Neural cell (in vitro differentiated cells): ENCODE measurements around the gene ZNF80. TPM values are rescaled to one million over a fixed set of nuclear protein-coding genes. Genes with fewer than 3 reads are reported as not detected.

Experiments used
- H2AFZ ChIP-seq: fragments of 200-600, 300-800 bp; sonication (generic), shearing (Covaris generic); 2 replicates; pipeline ENCODE4 v1.6.0; 2014; ENCODE audit warnings: low read depth, mild to moderate bottlenecking, antibody characterized with exemption, low read length, moderate library complexity
- H3F3A ChIP-seq: fragments of 200-600 bp; shearing (Covaris generic); 2 replicates; pipeline ENCODE4 v1.6.1; 2016; ENCODE audit warnings: mild to moderate bottlenecking, moderate library complexity, mixed read lengths, antibody characterized with exemption, low read length; ENCODE audit not compliant: insufficient read depth, poor library complexity, severe bottlenecking
- H3K27ac ChIP-seq: fragments of 200-600, 300-800 bp; sonication (generic), shearing (Covaris generic); 2 replicates; pipeline ENCODE4 v1.5.1; 2014; ENCODE audit warnings: mild to moderate bottlenecking, low read length, moderate library complexity
- H3K27me3 ChIP-seq: fragments of 300-800, 200-600 bp; sonication (generic), shearing (Covaris generic); 2 replicates; pipeline ENCODE4 v1.6.0; 2014; ENCODE audit warnings: mild to moderate bottlenecking, low read depth, low read length, moderate library complexity; ENCODE audit not compliant: insufficient read depth
- H3K36me3 ChIP-seq: fragments of 300-800, 200-600 bp; sonication (generic), shearing (Covaris generic); 2 replicates; pipeline ENCODE4 v1.5.1; 2014; ENCODE audit warnings: mild to moderate bottlenecking, antibody characterized with exemption, low read length, moderate library complexity; ENCODE audit not compliant: insufficient read depth
- H3K4me2 ChIP-seq: fragments of 300-800, 200-600 bp; sonication (generic), shearing (Covaris generic); 2 replicates; pipeline ENCODE4 v1.6.0; 2014; ENCODE audit warnings: mild to moderate bottlenecking, low read length
- H3K4me3 ChIP-seq: fragments of 300-800, 200-600 bp; sonication (generic), shearing (Covaris generic); 2 replicates; pipeline ENCODE4 v1.5.1; 2014; ENCODE audit warnings: mild to moderate bottlenecking, low read length, moderate library complexity
- H3K79me2 ChIP-seq: fragments of 200-600 bp; shearing (Covaris generic); replicated peaks from 2 replicates; pipeline ENCODE4 v1.6.0; 2014; ENCODE audit warnings: mild to moderate bottlenecking, low read length, moderate library complexity; ENCODE audit not compliant: insufficient read depth
- H3K9ac ChIP-seq: fragments of 300-800, 200-600 bp; sonication (generic), shearing (Covaris generic); 2 replicates; pipeline ENCODE4 v1.6.1; 2016; ENCODE audit warnings: mild to moderate bottlenecking, low read length, mixed read lengths
- H3K9me2 ChIP-seq: fragments of 200-600 bp; shearing (Covaris generic); 2 replicates; pipeline ENCODE4 v1.6.1; 2016; ENCODE audit warnings: mild to moderate bottlenecking, low read length, mixed read lengths; ENCODE audit not compliant: insufficient read depth
- H3K9me3 ChIP-seq: fragments of 200-600, 300-800 bp; sonication (generic), shearing (Covaris generic); 2 replicates; pipeline ENCODE4 v1.6.1; 2016; ENCODE audit warnings: mild to moderate bottlenecking, mixed run types, low read length, moderate library complexity, mixed read lengths
- H4K20me1 ChIP-seq: fragments of 200-600 bp; shearing (Covaris generic); 2 replicates; pipeline ENCODE4 v1.6.1; 2016; ENCODE audit warnings: mild to moderate bottlenecking, mixed run types; ENCODE audit not compliant: insufficient read depth
- CTCF ChIP-seq: fragments of 450-650 bp; IDR thresholded peaks from 2 replicates; pipeline ENCODE4 v1.5.1; 2014; ENCODE audit warnings: antibody characterized with exemption, mild to moderate bottlenecking, moderate library complexity; ENCODE audit not compliant: poor library complexity, severe bottlenecking
- EP300 ChIP-seq: fragments of 450-650 bp; conservative IDR thresholded peaks from 2 replicates; pipeline ENCODE4 v1.6.1; 2014; ENCODE audit warnings: antibody characterized with exemption, mild to moderate bottlenecking, moderate library complexity; ENCODE audit not compliant: poor library complexity, severe bottlenecking
- EZH2 ChIP-seq: fragments of 200-600, 300-800 bp; shearing (Covaris generic), sonication (generic); IDR thresholded peaks from 2 replicates; pipeline ENCODE4 v1.6.1; 2014; ENCODE audit warnings: antibody characterized with exemption, low read length, borderline replicate concordance, mild to moderate bottlenecking; ENCODE audit not compliant: insufficient read depth, poor library complexity, severe bottlenecking
- MXI1 ChIP-seq: fragments of 450-650 bp; conservative IDR thresholded peaks from 2 replicates; pipeline ENCODE4 v1.6.1; 2014; ENCODE audit warnings: antibody characterized with exemption, mild to moderate bottlenecking; ENCODE audit not compliant: poor library complexity, severe bottlenecking
- POLR2AphosphoS5 ChIP-seq: IDR thresholded peaks from 2 replicates; pipeline ENCODE4 v1.6.1; 2012
- RAD21 ChIP-seq: fragments of 450-650 bp; conservative IDR thresholded peaks from 2 replicates; pipeline ENCODE4 v1.6.1; 2014; ENCODE audit warnings: antibody characterized with exemption, mild to moderate bottlenecking, moderate library complexity
- REST ChIP-seq: IDR thresholded peaks from 2 replicates; pipeline ENCODE4 v1.6.1; 2012; ENCODE audit warnings: borderline replicate concordance
- SMC3 ChIP-seq: fragments of 450-650 bp; conservative IDR thresholded peaks from 2 replicates; pipeline ENCODE4 v1.6.1; 2014; ENCODE audit warnings: antibody characterized with exemption, mild to moderate bottlenecking, moderate library complexity; ENCODE audit not compliant: poor library complexity
- TAF1 ChIP-seq: IDR thresholded peaks from 2 replicates; pipeline ENCODE4 v1.6.1; 2012; ENCODE audit warnings: low read depth
- polyA plus RNA-seq: library from polyadenylated mRNA; depleted of rRNA; stranded (reverse); fragments of >200 nt; gene quantifications from 2 replicates; pipeline ENCODE4 v1.2.3, GENCODE V29; 2014

Gene ZNF80
- polyA plus RNA-seq, 1 donor from 2014 or later = 0.17 TPM

- no peak overlapping the region for H3K4me2 ChIP-seq
- TF ChIP-seq EP300 (no peak), REST (no peak), RAD21 (no peak), CTCF (no peak), POLR2AphosphoS5 (no peak), EZH2 (no peak), TAF1 (no peak), MXI1 (no peak), SMC3 (no peak)
- H3K9me2 ChIP-seq = no peaks in the 10 kb centered on the region
- no peak overlapping the region for H3K4me3 ChIP-seq
- no peaks in the 10 kb centered on the region for H3F3A ChIP-seq
- H3K9me3 ChIP-seq = no peaks in the 10 kb centered on the region
- H3K27me3 ChIP-seq = no peaks in the 10 kb centered on the region
- no peaks in the 10 kb centered on the region for H3K79me2 ChIP-seq
- no peaks in the 10 kb centered on the region for H3K36me3 ChIP-seq
- H4K20me1 ChIP-seq = no peaks in the 10 kb centered on the region
- H3K9ac ChIP-seq = no peak overlapping the region
- H3K27ac ChIP-seq = peak overlapping the region; percentile 42
- no peak overlapping the region for H2AFZ ChIP-seq
These were observed 45.2 kb downstream of the ZNF80 start for GRCh38 chr3:114192136-114192535.

GRCh38 chr3:114186501-114186900 is 50.9 kb downstream of the ZNF80 start:
- Histone ChIP-seq H3K9me3 (peaks cover 9% of the 10 kb centered on the region), H3K9me2 (no peaks in the 10 kb centered on the region), H3K27me3 (no peaks in the 10 kb centered on the region), H3F3A (no peaks in the 10 kb centered on the region), H3K4me2 (no peak overlapping the region), H2AFZ (no peak overlapping the region), H3K27ac (no peak overlapping the region), H3K9ac (no peak overlapping the region), H3K79me2 (no peaks in the 10 kb centered on the region), H3K4me3 (no peak overlapping the region), H4K20me1 (no peaks in the 10 kb centered on the region), H3K36me3 (no peaks in the 10 kb centered on the region)
- TF ChIP-seq MXI1 (no peak), EP300 (no peak)

Other genes starting within 250 kb of the ZNF80 start
- gene CCDC191, start 181.1 kb downstream of the ZNF80 start, polyA plus RNA-seq = 14.9 and 18.8 TPM in 2 replicates
- 16.3 and 22.0 TPM in 2 replicates for gene QTRT2, start 180.8 kb downstream of the ZNF80 start, polyA plus RNA-seq
- gene DRD3, start 58.5 kb downstream of the ZNF80 start, polyA plus RNA-seq = 0.18 TPM in 1 of 2 replicates, not detected in the other
- gene TIGIT, start 56.5 kb upstream of the ZNF80 start, polyA plus RNA-seq = 1.1 and 1.8 TPM in 2 replicates